Right cardiac atrium (tissue), 5 donors: ENCODE data around the gene CLEC14A. TPM values are rescaled to one million over a fixed set of nuclear protein-coding genes. Genes with fewer than 3 reads are reported as not detected.

Source experiments
- ATAC-seq, 2 donors: fragments of 200-7000 bp; cut with Tn5 transposase; one replicate each; pipeline versions ENCODE4 v1.8.0 to v1.9.1; 2020; ENCODE audit warnings: moderate library complexity in 2 of 2, mild to moderate bottlenecking in 1 of 2
- DNase-seq, 3 donors: peaks; one replicate each; pipeline ENCODE4 v3.0.0-alpha.2; 2020
- H3K27ac ChIP-seq: one replicate; pipeline ENCODE4 v1.5.1; 2013; ENCODE audit warnings: mild to moderate bottlenecking, low read length, control low read depth, moderate library complexity
- H3K27me3 ChIP-seq: one replicate; pipeline ENCODE4 v1.6.1; 2013; ENCODE audit not compliant: control insufficient read depth, insufficient read depth
- H3K4me1 ChIP-seq: one replicate; pipeline ENCODE4 v1.6.1; 2013; ENCODE audit warnings: low read length; ENCODE audit not compliant: control insufficient read depth, insufficient read depth
- H3K4me3 ChIP-seq: one replicate; pipeline ENCODE4 v1.5.1; 2013; ENCODE audit warnings: low read length, control low read depth
- H3K9me3 ChIP-seq: one replicate; pipeline ENCODE4 v1.6.1; 2013; ENCODE audit warnings: low read length; ENCODE audit not compliant: control insufficient read depth
- WGBS: extraction: QIAGEN DNeasy Blood & Tissue Kit; methylation state at CpG from one replicate; pipeline ENCODE4 v1.1.7; 2013; 5-methylcytosine and 5-hydroxymethylcytosine counted together
- intact Hi-C, 4 donors: fragments of 100-400 bp; cut with DNase I; formaldehyde crosslinking; loops; one replicate each; pipeline versions ENCODE4 v1.11.0 to v1.14.0; 2022 to 2023
- polyA plus RNA-seq: library from polyadenylated mRNA; stranded (reverse); fragments of 200-250 nt; gene quantifications from one replicate; pipeline ENCODE4 v1.2.3, GENCODE V29; 2013
- total RNA-seq, 4 donors: library from RNA; stranded (reverse); fragmentation: NEBNext Ultra II Directional; extraction: Animal tissue kit (Norgen Biotek cat#: 25700); gene quantifications; one replicate each; pipeline ENCODE4 v1.2.1, GENCODE V29; 2021
- donor health status: healthy with polysubstance abuse.
- donor health status: DM: no; HTN: yes; CAD: no.
- donor health status: DM: no; HTN: no; CAD: no.
- donor health status: DM: no; HTN: yes; CAD: no; lungs with severe emphysema.
- donor health status: DM: yes; HTN: yes; CAD: no.

The CLEC14A gene
- total and polyA plus RNA-seq, 5 donors: 30.1 to 48.5 (median 43.1) TPM

DNA sequence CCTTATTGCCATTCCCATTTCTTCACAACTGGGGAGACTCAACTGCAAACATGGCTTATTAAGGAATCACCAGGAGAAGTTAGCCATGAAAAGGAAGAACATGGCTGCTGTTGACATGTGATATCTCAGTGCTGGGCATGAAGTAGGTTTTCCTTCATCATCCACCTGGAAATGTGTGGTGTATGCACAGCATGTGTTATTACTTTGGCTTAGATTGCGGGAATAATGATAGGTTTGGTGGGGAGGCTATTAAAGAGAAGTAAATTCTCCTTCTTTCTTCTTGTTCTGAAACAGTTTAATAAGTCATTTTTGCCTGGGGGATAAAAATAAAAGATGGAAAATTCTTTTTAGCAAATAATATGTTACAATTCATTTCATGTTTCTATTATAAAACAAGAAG is 23.7 kb upstream of the CLEC14A start:
- Histone ChIP-seq H3K27me3 (no peaks in the 10 kb centered on the region), H3K9me3 (no peaks in the 10 kb centered on the region), H3K27ac (no peak overlapping the region), H3K4me1 (no peaks in the 10 kb centered on the region), H3K4me3 (no peak overlapping the region)
- WGBS: 97% methylated on average over 1 of the region's 1 CpG
- DNase-seq (no peak), ATAC-seq (no peak)
- intact Hi-C loops: no loop called here

- ATAC-seq: no peak
- intact Hi-C loops: no loop called here
- no peaks in the 10 kb centered on the region for H3K27me3 ChIP-seq
- no peaks in the 10 kb centered on the region for H3K9me3 ChIP-seq
- no peak overlapping the region for H3K4me3 ChIP-seq
- 52% methylated on average over 1 of the region's 1 CpG for WGBS
- no peaks in the 10 kb centered on the region for H3K4me1 ChIP-seq
- no peak overlapping the region for H3K27ac ChIP-seq
- DNase-seq: no peak
Measured at GRCh38 chr14:38278035-38278434, 22.1 kb upstream of the CLEC14A start.

GRCh38 chr14:38262844-38263243 is 7.0 kb upstream of the CLEC14A start:
- Histone ChIP-seq H3K27ac (no peak overlapping the region), H3K4me1 (no peaks in the 10 kb centered on the region), H3K27me3 (no peaks in the 10 kb centered on the region), H3K9me3 (no peaks in the 10 kb centered on the region), H3K4me3 (no peak overlapping the region)
- no peak for DNase-seq
- intact Hi-C loops: no loop called here
- WGBS: 79% methylated on average over 4 of the region's 4 CpGs
- no peak for ATAC-seq

- Histone ChIP-seq H3K27me3 (no peaks in the 10 kb centered on the region), H3K4me1 (no peaks in the 10 kb centered on the region), H3K27ac (no peak overlapping the region), H3K9me3 (no peaks in the 10 kb centered on the region), H3K4me3 (no peak overlapping the region)
- ATAC-seq: no peak
- intact Hi-C loops: no loop called here
- no peak for DNase-seq
- whole genome bisulfite sequencing: 87% methylated on average over 1 of the region's 1 CpG
Measured at GRCh38 chr14:38261620-38262019, 5.7 kb upstream of the CLEC14A start.

DNA sequence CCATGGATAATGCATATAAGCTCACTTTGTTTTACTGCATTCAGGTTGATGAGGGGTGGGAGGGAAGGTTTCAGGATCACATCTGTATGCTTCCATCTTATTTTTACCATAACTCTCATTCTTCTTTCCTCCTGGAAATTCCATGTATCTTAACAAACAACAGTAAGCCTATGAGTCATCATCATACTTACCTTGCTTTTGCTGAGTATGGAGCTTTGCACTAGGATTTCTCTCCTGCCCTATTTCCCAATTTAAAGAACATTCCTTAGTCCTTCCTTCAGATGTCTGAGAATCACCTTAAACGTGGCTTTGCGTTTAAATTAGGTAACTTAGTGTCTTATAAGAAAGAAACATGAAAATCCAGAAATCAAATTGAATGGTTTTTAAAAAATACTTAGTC is 1.6 kb upstream of the CLEC14A start:
- Histone ChIP-seq H3K9me3 (no peaks in the 10 kb centered on the region), H3K4me3 (no peak overlapping the region), H3K27me3 (no peaks in the 10 kb centered on the region), H3K27ac (no peak overlapping the region), H3K4me1 (no peaks in the 10 kb centered on the region)
- DNase-seq (no peak), ATAC-seq (no peak)
- WGBS: 78% methylated on average over 2 of the region's 2 CpGs
- intact Hi-C loops: loop anchor here in 1 of 4 donors (10.0 kb wide), 1 partner anchor 107 kb away; no protein-coding TSS in a partner anchor

GRCh38 chr14:38256533-38256840 is 594 bp upstream of the CLEC14A start:
- Histone ChIP-seq H3K9me3 (no peaks in the 10 kb centered on the region), H3K4me1 (no peaks in the 10 kb centered on the region), H3K27ac (no peak overlapping the region), H3K27me3 (no peaks in the 10 kb centered on the region), H3K4me3 (peak overlapping the region; percentile 60)
- no peak for ATAC-seq
- intact Hi-C loops: loop anchor here in 1 of 4 donors (10.0 kb wide), 1 partner anchor 108 kb away; no protein-coding TSS in a partner anchor
- WGBS: 21% methylated on average over 5 of the region's 5 CpGs
- peak in 1 of 3 donors; percentile 79 for DNase-seq

- ATAC-seq (peak; percentile 22 to 33), DNase-seq (peak in 2 of 3 donors; percentile 23 to 71)
- intact Hi-C loops: loop anchor here in 1 of 4 donors (10.0 kb wide), 1 partner anchor 109 kb away; no protein-coding TSS in a partner anchor
- H3K4me1 ChIP-seq: no peaks in the 10 kb centered on the region
- H3K27me3 ChIP-seq: no peaks in the 10 kb centered on the region
- peak overlapping the region; percentile 60 for H3K4me3 ChIP-seq
- H3K27ac ChIP-seq: peak overlapping the region; percentile 83
- 2% methylated on average over 29 of the region's 29 CpGs for WGBS
- no peaks in the 10 kb centered on the region for H3K9me3 ChIP-seq
Measured at GRCh38 chr14:38255408-38255672, 553 bp downstream of the CLEC14A start.

DNA sequence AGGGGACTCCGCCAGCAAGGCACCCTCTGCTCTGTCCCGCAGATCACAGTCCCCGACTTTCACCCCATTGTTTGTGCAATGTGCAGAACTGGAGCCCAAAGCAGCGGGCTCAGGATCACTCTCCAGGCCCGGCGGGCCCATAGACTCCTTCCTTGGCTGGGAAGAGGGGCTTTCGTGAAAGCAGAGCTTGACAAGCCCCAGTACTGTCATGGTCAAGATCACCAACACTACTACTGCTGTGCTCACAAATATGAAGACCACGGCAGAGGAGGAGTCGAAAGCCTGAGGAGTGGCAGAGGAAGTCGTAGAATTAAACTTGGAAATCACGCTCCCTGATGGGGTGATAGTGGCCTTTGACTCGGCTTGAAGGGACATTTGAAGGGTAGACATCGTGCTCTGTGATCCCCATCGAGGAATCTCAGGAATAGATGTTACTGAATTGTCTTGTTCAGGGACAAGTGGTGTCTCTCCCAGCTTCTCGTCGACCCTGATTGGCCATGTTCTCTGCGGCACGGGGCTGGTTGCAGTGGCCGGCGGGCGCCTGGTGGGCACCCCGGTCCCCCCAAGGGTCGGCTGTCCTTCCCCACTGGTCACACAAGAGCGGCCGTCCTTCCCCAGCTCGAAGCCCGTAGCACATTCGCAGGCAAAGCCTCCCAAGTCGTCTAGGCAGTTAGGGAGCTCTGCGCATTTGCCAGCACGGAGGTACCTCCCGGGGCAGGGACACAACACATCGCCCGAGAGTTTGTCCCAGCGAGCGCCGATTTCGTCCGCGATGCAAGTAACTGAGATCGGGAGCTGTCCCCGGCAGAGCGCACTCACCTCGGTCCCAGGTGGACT is 1.1 kb downstream of the CLEC14A start:
- ATAC-seq: peak in 1 of 2 donors; percentile 2
- H3K4me3 ChIP-seq: peak overlapping the region; percentile 60
- peak overlapping the region; percentile 83 for H3K27ac ChIP-seq
- peak in 2 of 3 donors; percentile 35 to 67 for DNase-seq
- H3K4me1 ChIP-seq: no peaks in the 10 kb centered on the region
- no peaks in the 10 kb centered on the region for H3K9me3 ChIP-seq
- intact Hi-C loops: loop anchor here in 1 of 4 donors (10.0 kb wide), 1 partner anchor 110 kb away; no protein-coding TSS in a partner anchor
- 11% methylated on average over 44 of the region's 44 CpGs for WGBS
- H3K27me3 ChIP-seq: no peaks in the 10 kb centered on the region

DNA sequence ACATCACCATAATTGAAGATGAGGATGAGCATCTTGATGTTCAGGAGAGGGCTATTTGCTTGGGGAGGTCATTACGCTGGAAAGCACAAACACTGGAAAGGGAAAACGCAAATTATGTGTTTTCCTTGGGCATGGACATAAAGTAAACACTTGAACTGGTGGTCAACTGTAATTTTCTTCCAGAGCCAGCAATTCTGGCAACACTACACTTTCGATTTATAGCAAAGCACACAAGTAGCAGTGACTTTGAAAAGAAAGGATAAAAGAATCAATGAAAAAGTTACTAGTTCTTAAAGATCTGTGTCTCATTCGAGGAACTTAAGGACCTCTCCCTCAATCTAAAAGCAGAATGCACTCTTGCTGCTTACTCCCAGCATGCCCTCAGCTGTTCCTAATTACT is 2.2 kb downstream of the CLEC14A start:
- intact Hi-C loops: loop anchor here in 1 of 4 donors (10.0 kb wide), 1 partner anchor 111 kb away; no protein-coding TSS in a partner anchor
- DNase-seq (no peak), ATAC-seq (no peak)
- Histone ChIP-seq H3K4me1 (no peaks in the 10 kb centered on the region), H3K4me3 (peak overlapping the region; percentile 60), H3K27ac (peak overlapping the region; percentile 50), H3K27me3 (no peaks in the 10 kb centered on the region), H3K9me3 (no peaks in the 10 kb centered on the region)
- WGBS: 55% methylated on average over 4 of the region's 4 CpGs

DNA sequence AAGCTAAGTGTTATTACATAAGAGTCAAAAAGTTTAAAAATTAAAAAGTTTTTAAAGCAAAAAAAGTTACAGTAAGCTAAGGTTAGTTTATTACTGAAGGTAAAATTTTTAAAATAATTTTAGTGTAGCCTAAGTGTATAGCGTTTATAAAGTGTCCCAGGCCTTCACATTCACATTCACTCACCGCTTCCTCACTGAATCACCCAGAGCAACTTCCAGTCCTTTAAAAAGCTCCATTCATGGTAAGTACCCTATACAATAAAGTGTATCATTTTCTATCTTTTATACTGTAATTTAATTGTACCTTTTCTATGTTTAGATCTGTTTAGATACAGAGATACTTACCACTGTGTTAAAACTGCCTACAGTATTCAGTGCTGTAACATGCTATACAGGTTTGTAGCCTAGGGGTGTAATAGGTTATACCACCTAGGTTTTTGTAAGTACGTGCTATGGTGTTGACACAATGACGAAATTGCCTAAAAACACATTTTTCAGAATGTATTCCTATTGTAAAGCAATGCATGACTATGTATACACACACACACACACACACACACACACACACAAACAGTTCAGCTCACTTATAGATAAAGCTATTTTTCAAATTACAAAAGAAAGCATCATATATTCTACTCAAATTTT is 3.7 kb downstream of the CLEC14A start:
- ATAC-seq (no peak), DNase-seq (no peak)
- Histone ChIP-seq H3K27ac (no peak overlapping the region), H3K4me3 (peak overlapping the region; percentile 56), H3K9me3 (no peaks in the 10 kb centered on the region), H3K4me1 (peaks cover 2% of the 10 kb centered on the region), H3K27me3 (no peaks in the 10 kb centered on the region)
- WGBS: 61% methylated on average over 4 of the region's 4 CpGs
- intact Hi-C loops: loop anchor here in 1 of 4 donors (10.0 kb wide), 1 partner anchor 113 kb away; no protein-coding TSS in a partner anchor

- H3K4me3 ChIP-seq: peak overlapping the region; percentile 54
- intact Hi-C loops: loop anchor here in 1 of 4 donors (10.0 kb wide), 1 partner anchor 114 kb away; no protein-coding TSS in a partner anchor
- ATAC-seq: no peak
Measured at GRCh38 chr14:38250331-38250730, 5.6 kb downstream of the CLEC14A start.

More at GRCh38 chr14:38250331-38250730, 5.6 kb downstream of the CLEC14A start:
- no peaks in the 10 kb centered on the region for H3K27me3 ChIP-seq
- no peaks in the 10 kb centered on the region for H3K9me3 ChIP-seq
- H3K27ac ChIP-seq: no peak overlapping the region
- no peak for DNase-seq
- peaks cover 2% of the 10 kb centered on the region for H3K4me1 ChIP-seq
